Hypothalamus (tissue), 51 donors: ENCODE measurements around the gene CFL1.

Experiments used
- DNase-seq, 51 donors: peaks; one replicate each; lab custom pipeline; 2025; lab: John Stamatoyannopoulos, UW

The CFL1 gene

DNA sequence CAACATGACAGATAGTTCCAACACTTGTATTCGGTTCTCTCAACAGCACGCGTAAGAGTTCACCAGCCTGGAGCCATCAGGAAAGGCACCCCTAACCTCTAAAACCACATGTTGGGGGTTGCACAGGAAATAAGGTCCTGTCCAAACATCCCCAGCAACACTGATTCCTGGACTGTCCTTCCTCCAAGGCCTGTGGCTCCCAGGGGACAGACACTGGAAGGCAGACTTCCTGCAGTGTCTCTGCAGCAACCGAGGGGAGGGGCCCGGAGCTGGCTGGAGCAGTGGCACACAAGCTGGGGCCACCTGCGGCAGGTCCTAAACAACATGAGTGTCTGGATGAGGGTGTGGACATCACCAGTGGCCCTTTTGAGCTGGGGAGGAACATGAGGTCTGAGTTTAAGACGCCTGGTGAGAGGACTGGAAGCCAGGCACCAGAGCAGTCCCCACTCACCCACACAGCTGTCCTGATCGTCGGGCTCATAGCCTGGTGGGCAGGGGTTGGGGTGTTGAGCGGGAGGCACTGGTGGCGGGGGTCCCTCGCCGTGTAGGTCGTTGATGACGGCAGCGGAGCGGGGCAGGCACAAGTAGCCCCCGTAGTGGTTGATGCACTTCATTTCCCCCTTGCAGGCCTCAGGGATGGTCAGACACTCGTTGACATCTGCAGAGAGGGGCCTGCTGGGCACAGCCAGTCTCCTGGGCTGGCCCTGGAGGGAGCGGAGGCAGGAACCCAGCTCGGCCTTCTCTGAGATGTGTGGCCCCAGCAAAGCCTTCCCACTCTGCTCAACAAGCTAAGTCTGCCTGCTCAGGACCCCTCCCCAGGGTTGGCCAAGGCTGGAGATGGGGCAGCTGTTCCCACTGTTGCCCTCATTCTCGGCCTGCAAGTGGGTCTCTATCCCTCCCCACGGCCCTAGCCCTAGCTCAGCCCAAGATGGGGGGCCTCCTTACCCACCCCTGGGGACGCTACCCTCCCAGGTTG lies 13.0 kb upstream of the CFL1 start:
- DNase-seq = no peak

DNA sequence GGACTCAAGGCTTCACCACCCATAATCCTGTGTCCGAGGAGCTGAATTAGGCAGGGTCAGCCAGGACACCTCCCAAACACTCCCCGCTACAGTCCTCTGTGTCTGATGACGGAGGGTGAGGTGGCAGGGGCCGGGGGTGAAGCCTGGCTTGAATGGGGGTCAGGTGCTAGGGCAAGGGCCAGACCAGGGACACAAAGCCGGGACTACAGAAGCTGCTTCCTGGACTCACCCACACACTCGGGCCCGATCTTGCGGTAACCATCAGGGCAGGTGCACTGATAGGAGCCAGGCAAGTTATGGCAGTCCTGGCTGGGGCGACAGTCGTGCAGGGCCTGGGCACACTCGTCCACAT lies 12.3 kb upstream of the CFL1 start:
- DNase-seq = no peak

DNA sequence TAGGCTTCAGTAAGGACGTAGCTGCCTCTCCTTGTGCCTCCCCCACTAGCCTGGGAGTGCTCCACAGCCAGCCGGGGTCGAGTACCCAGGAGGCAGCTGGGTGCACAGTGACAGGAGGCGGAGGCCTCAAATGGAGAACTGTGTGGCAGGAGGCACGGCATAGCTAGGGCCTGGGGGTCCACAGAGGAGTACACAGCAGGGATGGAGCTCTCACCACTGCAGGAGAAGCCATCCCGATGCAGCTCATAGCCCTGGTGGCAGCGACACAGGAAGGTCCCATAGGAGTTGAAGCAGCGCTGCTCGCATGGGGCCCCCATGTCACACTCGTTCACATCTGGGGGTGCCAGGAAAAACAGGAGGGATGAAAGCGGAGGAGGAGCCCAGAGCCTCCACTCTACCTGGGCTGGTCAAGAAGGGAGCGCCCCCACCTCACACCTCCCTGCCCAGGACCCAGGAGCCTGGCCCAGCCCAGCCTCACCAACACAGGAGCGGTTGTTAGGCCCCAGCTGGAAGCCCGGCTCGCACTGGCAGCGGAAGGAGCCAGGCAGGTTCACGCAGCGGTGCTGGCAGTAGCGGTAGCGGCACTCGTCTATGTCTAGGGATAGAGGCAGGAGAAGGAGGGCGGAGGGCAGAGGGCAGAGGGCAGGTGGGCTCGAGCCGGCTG lies 11.8 kb upstream of the CFL1 start:
- no peak for DNase-seq

DNA sequence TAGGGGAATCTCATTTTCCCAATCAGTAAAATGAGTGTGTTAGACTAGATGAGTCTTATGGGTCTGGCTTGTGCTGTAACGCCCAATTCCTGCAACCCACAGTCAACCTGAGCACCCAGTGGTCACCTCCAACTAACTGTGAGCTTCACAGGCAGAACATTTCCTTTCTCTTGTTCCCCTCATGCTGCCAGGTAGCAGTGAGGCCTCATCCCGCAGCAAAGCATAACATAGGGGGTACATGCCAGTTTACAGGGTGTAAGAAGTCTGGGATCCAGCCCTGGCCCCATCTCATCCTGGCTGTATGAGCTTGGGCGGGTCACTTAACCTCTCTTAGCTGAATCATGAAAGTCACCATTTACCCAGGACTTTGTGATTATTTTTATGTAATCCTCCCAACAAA lies 10.9 kb upstream of the CFL1 start:
- no peak for DNase-seq

DNA sequence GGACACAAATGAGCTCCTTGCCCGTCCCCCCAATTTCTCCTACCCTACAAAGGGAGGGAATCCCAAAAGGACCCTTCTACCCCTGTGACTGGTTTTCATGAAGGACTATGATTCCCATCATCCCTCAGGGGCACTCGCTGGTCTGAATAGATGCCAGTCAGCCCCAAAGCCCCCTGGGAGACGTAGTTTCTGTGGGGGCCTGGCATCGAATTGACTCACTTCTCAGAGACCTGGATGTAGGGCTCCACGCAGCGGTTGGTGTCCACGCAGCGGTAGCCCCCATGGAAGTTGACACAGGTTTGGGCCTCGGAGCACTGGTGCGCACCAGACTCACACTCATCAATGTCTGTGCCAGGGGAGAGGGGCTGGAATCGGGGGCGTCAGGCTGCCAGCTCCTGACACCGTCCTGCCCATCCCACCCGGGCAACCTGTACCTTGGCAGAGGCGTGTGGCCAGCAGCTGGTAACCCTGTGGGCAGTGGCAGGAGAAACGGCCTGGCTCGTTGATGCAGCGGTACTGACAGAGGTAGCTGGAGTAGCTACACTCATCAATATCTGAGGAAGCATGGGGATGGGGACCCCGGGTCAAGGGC lies 10.2 kb upstream of the CFL1 start:
- DNase-seq = peak in 19 of 51 donors; percentile 12 to 54 (median 28)

DNA sequence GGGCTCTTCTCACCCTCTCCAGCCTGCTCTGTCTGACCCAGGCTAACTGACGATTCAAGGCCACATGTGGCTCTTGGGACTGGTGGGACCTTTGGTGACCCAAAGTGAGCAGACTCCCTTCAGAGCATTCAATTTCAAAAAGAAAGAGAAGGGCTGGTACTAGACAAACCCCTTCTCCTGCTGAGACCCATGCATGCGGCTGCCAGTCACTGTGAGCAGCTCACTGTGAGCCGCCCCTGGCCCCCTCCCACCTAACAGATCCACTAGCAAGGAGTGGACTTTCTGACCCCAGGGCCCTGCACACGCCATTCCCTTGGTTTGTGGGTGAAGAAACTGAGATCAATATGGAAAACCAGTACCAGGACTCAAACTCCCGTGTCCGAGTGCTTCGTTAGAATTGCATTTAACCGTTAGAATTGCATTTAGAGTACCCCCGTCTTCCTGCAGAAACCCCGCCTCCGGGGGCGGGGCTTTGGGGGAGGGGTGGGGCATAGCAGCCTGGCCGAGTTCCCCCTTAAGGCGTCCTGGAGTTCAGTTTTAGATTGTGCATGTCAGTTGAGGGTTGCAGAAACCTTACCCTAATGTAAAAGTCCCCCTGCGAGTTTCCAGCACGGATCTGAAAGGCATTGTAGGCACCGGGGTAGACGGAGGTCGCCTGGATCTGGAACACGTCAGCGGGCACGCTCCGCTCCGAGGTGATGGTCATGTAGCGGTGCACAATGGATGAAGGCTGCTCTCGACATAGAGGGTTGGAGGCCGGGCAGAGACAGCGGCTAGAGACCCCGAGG lies 9.5 kb upstream of the CFL1 start:
- peak in 1 of 51 donors; percentile 36 for DNase-seq

DNA sequence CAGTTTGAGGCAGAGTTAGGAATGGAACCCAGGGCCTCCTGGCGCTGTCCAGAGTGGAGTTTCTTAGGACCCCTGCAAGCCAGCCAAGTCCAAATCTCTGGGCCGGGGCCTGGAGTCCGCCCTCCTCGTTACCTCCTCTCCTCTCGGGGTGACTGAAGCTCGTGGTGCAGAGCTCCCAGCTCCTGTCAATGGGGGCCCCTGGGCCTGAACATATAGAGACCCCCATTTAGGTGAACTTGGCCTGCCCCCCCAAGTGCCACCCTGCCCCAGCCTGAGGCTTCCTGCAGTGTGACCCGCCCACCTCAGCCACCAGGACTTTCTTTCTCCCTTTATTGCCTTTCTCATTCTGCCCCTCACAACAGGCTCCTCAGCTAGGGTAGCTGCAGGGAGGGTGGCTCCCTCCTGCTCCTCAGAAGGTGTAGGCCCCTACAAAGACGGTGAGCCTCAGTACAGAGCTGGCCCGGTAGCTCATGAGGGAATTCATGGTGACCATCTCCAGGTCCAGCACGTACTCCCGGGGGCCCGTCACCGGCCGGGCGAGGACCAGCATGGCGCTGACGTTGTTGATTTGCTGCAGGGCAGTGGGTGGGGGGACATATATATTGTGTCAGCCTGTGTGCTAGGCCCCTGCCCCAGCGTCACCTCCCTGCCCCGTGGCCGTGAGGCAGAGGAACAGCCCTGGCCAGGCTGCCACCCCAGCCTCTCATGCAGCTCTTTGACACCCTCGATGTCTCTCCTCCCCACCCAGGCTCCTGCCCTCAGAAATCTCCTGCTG lies 8.7 kb upstream of the CFL1 start:
- DNase-seq = no peak

DNA sequence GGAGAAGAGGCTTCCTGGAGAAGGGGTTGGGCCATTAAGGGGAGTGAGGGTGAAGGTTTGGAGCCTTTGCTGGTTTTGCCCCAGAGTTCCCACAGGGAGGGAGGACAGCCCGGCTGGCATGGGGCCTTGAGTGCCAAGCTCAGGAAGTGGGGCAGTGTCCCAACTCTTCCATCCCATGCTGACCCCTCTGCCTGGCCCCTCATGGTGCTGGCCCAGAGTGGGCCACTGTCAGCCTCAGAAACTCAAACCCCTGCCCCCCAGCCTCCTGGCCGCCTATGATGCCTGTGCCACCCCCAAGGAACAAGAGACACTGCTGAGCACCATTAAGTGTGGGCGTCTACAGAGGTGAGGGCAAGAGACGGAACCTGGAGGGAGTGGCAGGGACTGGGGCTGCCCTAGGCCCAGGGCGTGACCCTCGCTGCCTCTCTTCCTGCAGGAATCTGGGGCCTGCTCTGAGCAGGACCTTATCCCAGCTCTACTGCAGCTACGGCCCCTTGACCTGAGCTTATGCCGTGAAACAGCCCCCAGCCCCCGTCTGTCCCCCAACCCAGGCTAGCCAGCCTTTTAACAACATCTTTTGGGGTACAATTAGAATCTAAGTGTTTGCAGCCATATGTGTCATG lies 7.7 kb upstream of the CFL1 start:
- no peak for DNase-seq

DNA sequence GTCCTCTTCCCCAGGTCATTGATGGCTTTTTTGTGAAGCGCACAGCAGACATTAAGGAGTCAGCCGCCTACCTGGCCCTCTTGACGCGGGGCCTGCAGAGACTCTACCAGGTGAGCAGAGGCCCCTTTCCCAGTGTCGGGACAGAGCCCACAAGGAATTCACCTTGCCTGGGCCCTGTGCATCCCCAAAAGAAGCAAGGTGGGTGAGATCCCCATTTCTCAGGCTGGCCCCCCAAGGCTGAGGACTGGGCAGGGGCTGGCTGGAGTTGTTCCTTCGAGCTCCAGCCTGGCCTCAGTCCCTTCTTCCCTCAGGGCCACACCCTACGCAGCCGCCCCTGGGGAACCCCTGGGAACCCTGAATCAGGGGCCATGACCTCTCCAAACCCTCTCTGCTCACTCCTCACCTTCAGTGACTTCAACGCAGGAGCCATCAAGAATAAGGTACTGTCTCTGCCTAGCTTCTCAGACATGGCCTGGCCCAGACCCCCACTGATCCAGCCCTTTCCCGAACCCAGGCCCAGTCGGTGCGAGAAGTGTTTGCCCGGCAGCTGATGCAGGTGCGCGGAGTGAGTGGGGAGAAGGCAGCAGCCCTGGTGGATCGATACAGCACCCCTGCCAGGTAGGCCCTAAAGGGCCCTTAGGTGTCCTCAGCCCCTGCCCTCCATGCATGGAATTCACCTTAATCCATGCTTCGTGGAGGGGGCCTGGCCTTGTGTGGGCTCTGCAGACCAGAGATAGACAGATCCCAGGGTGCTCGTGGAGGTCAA lies 6.9 kb upstream of the CFL1 start:
- no peak for DNase-seq

DNA sequence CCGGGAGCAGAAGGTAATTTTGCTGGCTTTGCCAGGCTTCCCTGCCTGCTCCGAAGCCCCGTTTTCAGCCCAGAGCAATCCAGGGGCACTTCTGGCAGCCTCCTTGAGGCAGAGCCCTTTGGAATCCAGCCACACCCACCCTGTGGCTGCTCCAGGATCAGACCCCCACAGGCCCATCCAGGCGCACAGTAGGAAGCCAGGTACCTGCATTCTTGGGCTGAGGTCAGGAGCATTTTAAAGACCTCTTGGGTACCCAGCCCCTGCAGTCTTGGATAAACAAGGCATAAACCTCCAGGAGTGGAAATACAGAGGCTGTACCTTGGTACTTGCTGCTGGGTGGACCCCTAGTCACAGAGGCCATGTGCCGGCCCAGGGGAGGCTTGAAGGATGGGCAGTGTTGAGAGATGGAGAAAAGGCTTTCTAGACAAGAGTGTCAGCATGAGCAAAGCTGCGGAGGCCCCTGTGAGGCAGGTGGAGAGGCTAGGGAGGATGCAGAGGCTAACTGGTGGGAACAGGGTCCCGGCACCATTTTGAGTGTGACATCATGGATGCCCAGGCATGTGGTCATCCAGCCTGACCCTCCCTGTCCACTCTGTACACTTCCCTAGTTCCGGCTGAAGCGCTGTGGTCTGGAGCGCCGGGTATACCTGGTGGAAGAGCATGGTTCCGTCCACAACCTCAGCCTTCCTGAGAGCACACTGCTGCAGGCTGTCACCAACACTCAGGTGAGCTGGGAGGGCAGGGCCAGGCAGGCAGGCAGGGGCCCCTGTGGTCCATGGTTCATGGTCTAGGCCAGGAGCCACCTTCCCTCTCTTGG lies 6.1 kb upstream of the CFL1 start:
- no peak for DNase-seq

DNA sequence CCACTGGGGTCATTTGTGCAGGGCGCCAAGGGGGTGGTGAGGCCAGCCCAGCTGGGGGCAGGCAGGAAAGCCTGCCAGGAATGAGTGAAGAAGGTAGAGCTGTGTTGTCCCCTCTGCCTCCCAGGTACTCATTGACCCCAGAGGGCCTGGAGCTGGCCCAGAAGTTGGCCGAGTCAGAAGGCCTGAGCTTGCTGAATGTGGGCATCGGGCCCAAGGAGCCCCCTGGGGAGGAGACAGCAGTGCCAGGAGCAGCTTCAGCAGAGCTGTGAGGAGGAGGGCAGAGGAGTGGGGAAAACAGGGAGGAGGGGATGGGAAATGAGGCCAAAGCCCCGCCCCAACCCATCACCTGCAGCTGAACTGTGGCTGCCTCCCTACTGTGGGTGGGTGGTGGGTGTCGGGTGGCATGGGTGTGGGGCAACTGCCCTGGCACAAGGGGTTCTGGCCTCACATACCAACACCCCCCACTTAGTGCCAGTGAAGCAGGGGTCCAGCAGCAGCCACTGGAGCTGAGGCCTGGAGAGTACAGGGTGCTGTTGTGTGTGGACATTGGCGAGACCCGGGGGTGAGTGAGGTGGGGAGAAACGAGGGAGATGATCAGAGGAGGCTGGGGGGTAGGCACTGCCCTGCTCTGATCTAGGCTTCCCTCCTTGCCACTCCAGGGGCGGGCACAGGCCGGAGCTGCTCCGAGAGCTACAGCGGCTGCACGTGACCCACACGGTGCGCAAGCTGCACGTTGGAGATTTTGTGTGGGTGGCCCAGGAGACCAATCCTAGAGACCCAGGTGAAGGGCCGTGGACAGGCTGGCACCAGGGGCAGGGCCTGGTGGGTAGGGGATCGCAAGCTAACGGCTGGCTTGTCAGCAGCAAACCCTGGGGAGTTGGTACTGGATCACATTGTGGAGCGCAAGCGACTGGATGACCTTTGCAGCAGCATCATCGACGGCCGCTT lies 5.2 kb upstream of the CFL1 start:
- DNase-seq = no peak

DNA sequence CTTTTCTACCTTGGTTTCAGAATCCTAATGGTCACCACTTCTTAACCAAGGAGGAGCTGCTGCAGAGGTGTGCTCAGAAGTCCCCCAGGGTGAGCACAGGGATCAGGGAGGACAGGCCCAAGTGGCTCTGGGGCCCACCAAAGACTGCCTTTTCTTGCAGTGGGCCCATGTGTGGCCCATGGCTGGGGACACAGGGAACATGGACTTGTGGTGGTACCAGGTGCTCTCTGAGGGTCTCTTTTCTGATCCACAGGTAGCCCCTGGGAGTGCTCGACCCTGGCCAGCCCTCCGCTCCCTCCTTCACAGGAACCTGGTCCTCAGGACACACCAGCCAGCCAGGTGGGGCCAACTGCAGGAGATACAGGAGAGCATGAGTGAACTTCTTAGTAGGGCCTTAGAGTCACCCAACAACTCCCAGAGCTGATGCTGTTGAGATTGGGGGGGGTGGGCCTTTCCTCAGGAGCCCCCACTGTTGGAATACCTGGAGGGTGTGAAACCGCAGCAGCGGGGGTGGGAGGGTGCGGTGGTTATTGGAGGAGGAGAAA lies 4.3 kb upstream of the CFL1 start:
- DNase-seq = no peak

DNA sequence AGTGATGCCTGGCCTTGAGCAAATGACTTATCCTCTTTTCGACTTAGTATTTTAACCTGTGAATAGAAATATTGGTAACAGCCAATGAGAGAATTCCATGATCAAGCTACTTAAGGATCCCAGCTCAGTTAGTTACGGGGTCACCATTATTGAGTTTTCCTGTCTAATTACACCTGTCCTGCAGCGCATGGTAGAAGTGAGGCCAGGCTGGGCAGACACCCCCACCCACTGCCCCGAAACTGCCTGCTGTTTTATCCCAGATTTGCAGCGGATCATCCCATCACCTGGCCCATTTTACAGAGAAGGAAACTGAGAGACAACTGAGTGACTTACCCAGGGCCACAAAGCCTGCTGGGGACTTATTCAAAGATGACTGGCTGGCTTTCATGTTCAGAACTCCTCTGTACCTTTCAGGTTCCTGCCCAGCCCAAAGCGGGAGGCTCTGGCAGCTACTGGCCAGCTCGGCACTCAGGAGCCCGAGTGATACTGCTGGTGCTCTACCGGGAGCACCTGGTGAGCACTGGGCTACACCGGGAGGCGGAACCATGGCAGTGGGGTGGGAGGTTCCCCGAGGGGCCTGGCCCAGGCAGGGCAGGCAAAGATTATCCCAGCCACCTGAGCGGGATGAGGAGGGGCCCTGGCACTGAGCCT lies 3.7 kb upstream of the CFL1 start:
- no peak for DNase-seq

DNA sequence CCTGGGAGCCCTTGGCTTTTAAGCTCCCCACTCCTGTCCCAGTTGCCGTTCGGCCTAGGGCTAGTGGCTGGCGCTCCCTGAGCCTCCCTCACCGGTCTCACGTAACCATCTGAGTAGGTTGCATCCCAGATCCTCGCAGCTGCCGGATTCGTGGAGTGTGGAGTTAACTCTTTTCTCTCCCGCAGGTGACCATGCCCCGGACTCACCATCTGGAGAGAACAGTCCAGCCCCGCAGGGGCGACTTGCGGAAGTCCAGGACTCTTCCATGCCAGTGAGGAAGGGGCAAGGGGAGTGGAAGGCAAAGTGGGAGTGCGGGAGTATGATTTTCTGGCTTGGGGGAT lies 3.2 kb upstream of the CFL1 start:
- no peak for DNase-seq

DNA sequence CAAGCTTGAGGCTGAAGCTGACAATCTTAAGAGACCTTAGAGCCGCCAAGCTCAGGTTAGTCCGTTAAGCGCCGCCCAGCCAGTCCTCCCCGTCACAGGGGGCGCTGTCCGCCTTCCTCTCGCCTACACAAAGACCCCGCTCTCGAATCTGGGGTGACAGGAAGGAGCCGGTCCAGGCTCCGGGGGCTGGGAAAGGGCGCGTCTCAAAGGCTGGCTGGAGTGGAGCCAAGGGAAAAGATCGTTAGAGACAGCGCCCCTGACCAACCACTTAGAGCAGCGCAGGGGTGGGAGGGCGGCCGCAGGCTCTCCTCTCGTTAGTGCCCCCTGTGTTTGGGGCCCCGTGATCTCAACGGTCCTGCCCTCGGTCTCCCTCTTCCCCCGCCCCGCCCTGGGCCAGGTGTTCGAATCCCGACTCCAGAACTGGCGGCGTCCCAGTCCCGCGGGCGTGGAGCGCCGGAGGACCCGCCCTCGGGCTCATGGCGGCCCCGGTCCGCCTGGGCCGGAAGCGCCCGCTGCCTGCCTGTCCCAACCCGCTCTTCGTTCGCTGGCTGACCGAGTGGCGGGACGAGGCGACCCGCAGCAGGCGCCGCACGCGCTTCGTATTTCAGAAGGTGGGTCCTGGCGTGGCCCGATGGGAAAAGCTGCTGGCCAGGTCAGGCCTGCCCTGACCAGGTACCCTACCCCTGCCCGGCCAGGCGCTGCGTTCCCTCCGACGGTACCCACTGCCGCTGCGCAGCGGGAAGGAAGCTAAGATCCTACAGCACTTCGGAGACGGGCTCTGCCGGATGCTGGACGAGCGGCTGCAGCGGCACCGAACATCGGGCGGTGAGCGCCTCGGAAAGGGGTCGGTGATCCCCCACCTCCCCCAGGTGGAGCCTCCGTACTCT lies 2.5 kb upstream of the CFL1 start, which contains the start of gene MUS81:
Gene MUS81 (plus strand): TSS at position 156 of the 887 bp plus-strand sequence. CDS start 321 bp downstream, at position 477.
- peak; percentile 64 to 95 (median 89) for DNase-seq
